ENCODE data around the gene KRT12. TPM values are rescaled to one million over a fixed set of nuclear protein-coding genes. Genes with fewer than 3 reads are reported as not detected.
A peak's percentile ranks its signal among the peaks of the same experiment; 100 is the strongest.

The KRT12 gene
- total and polyA plus RNA-seq, 9 of the 15 experiments (the other 6 are each of a cell fraction or from before 2014, with no cell fraction given), result 0.18 to 7.0 (median 2.2) TPM

DNA sequence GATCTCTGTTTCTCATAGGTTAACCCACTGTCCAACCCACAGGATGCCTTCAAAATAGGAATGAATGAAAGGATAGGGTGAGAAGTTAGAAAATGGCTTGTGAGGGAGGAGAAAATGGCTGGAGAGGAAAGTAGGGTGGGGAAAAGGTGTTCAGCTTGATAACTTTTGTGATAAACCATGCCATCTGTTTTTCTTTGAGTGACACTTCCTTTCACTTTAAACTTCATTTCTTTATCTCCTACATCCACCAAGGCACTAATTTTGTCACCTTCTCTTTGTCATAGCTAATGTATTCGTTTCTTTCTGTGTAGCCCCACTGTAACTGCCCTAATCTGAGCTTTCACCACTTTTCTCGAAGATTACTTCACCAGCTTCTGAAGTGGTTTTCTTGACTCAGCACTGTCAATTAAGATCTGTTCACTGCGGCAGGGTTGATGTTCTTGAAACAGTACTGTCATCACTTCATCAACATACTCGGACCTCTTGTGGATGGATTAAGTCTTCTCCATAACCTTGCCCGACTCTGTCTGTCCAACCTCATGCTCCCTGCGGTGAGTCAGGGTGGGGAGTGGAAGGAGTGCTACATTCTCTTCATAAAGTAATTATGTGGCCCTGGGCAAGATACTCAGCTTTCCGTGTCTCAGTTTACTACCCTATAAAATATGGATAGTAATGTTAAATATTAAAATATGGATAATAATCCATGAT, 39.1 kb downstream of the KRT12 start (continued):
- TF ChIP-seq, protein P1, sequence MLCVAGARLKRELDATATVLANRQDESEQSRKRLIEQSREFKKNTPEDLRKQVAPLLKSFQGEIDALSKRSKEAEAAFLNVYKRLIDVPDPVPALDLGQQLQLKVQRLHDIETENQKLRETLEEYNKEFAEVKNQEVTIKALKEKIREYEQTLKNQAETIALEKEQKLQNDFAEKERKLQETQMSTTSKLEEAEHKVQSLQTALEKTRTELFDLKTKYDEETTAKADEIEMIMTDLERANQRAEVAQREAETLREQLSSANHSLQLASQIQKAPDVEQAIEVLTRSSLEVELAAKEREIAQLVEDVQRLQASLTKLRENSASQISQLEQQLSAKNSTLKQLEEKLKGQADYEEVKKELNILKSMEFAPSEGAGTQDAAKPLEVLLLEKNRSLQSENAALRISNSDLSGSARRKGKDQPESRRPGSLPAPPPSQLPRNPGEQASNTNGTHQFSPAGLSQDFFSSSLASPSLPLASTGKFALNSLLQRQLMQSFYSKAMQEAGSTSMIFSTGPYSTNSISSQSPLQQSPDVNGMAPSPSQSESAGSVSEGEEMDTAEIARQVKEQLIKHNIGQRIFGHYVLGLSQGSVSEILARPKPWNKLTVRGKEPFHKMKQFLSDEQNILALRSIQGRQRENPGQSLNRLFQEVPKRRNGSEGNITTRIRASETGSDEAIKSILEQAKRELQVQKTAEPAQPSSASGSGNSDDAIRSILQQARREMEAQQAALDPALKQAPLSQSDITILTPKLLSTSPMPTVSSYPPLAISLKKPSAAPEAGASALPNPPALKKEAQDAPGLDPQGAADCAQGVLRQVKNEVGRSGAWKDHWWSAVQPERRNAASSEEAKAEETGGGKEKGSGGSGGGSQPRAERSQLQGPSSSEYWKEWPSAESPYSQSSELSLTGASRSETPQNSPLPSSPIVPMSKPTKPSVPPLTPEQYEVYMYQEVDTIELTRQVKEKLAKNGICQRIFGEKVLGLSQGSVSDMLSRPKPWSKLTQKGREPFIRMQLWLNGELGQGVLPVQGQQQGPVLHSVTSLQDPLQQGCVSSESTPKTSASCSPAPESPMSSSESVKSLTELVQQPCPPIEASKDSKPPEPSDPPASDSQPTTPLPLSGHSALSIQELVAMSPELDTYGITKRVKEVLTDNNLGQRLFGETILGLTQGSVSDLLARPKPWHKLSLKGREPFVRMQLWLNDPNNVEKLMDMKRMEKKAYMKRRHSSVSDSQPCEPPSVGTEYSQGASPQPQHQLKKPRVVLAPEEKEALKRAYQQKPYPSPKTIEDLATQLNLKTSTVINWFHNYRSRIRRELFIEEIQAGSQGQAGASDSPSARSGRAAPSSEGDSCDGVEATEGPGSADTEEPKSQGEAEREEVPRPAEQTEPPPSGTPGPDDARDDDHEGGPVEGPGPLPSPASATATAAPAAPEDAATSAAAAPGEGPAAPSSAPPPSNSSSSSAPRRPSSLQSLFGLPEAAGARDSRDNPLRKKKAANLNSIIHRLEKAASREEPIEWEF (CRISPR knock-in tag; IDR thresholded peaks at IDR 0.05), result no peak
- TF ChIP-seq RUNX1 (IDR thresholded peaks at IDR 0.05; ENCODE audit: low read depth) (no peak), HNRNPL (IDR thresholded peaks at IDR 0.05; ENCODE audit: low read depth, low read length) (0 out of 2 replicates have a peak, but pooled peaks have one; percentile 36), ZNF140 (CRISPR knock-in tag; IDR thresholded peaks at IDR 0.05) (no peak), NR4A1 (CRISPR knock-in tag; IDR thresholded peaks at IDR 0.05) (no peak), NR4A1 (tag; IDR thresholded peaks at IDR 0.05) (no peak), SMAD3 (CRISPR knock-in tag; conservative IDR thresholded peaks at IDR 0.05) (no peak), DIDO1 (tag; IDR thresholded peaks at IDR 0.05; ENCODE audit: low read depth) (no peak), PHF21A (IDR thresholded peaks at IDR 0.05; ENCODE audit: borderline replicate concordance, low read depth) (no peak), ZNF785 (CRISPR knock-in tag; IDR thresholded peaks at IDR 0.05) (no peak), ZNF12 (CRISPR knock-in tag; IDR thresholded peaks at IDR 0.05) (no peak), HMG20B (CRISPR knock-in tag; IDR thresholded peaks at IDR 0.05) (no peak), ZNF133 (CRISPR knock-in tag; IDR thresholded peaks at IDR 0.05) (no peak), TARDBP (IDR thresholded peaks at IDR 0.05) (no peak; the same call in 1 of the 2 replicates), NFIX (CRISPR knock-in tag; IDR thresholded peaks at IDR 0.05; ENCODE audit: low read depth) (no peak), CC2D1A (IDR thresholded peaks at IDR 0.05) (peak; percentile 96; the same call in 1 of the 2 replicates), FOXJ3 (CRISPR knock-in tag; IDR thresholded peaks at IDR 0.05) (no peak), DACH1 (IDR thresholded peaks at IDR 0.05; ENCODE audit: partially characterized antibody) (peak; percentile 82), NFRKB (IDR thresholded peaks at IDR 0.05; ENCODE audit: low read depth) (no peak; the same call in 1 of the 2 replicates), CBFB (CRISPR knock-in tag; IDR thresholded peaks at IDR 0.05) (no peak), KLF16 (IDR thresholded peaks at IDR 0.05) (peak; percentile 90), CHD1 (IDR thresholded peaks at IDR 0.05; ENCODE audit: low read length) (no peak), ZNF274 (IDR thresholded peaks at IDR 0.05; ENCODE audit: borderline replicate concordance, low read depth, low read length) (peak; percentile 58; the same call in 1 of the 2 replicates)
- TF ChIP-seq, protein P2, sequence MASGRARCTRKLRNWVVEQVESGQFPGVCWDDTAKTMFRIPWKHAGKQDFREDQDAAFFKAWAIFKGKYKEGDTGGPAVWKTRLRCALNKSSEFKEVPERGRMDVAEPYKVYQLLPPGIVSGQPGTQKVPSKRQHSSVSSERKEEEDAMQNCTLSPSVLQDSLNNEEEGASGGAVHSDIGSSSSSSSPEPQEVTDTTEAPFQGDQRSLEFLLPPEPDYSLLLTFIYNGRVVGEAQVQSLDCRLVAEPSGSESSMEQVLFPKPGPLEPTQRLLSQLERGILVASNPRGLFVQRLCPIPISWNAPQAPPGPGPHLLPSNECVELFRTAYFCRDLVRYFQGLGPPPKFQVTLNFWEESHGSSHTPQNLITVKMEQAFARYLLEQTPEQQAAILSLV (tag; IDR thresholded peaks at IDR 0.05), result no peak
